HL-60/S4 treated with phorbol 12-myristate 13-acetate at 8.2 ng/mL for 4 days and 3 days (cell line): ENCODE measurements around the gene LRCH4.

Experiments used
- in situ Hi-C: fragments of 300-500 bp; cut with MboI; formaldehyde crosslinking; loops from 2 replicates; pipeline ENCODE4 v1.15.0; 2022; ENCODE audit warnings: low sequenced_read_pairs

The LRCH4 gene

DNA sequence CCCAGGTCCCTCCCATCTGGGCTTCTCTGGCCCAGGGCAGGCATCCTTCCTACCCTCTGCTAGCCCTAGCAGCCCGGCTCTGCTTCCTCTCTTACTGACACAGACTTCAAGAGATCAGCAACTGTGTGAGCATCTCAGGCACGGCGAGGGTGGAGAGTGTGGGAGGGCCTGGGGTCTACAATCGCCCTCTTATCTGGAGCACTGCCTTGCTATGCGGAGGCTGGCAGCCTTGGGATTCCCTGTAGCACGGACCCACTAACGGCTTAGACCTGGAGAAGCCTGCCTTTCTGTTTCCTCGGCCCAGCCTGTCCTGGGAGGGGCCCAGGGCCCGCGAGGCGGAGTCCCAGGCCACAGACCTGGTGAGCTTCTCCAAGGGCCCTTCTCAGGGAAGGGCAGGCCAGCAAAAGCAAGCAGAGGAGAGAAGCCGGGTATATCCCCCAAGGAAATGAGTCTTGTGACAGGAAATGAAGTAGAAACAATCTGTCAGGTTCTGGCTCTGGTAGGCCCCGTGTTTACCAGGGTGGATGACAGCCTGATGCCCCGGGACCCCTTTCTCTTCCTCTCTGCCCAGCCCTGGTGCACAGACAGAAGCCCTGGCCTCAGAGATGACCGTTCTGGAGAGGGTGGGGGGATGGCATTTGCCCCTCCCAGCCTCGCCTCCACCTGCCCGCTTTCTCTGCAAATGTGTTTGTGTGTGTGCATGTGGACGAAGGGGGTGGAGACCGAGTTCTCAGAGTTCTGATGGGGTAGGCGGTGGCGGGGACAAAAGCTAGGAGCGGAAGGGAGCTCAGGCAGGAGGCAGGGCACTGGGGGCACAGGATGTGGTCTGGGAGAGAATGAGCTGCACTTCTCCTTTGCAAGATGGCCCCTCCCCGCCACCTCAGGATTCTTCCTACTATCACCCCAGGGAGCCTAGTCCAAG lies 2.5 kb downstream of the LRCH4 start:
- in situ Hi-C loops: no loop called here

DNA sequence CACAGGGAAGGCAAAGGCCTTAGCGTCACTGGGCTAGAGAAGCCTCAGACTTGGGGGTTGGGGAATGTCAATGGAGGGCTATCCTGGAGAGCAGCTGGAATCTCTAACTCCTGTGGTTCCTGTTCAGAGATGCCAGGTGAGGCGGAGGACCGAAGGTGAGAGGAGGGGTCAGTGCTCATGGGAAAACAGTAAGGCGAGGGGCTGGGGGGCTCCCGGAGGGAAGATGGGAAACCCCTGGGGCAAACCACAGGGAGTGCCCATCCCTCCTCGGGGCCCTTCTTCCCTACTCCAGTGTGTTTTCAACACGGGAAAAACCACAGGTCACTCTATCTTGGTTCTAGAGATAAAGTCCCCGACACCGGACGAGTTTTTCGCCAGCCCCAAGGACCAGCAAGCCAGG lies 3.3 kb downstream of the LRCH4 start:
- in situ Hi-C loops: no loop called here

DNA sequence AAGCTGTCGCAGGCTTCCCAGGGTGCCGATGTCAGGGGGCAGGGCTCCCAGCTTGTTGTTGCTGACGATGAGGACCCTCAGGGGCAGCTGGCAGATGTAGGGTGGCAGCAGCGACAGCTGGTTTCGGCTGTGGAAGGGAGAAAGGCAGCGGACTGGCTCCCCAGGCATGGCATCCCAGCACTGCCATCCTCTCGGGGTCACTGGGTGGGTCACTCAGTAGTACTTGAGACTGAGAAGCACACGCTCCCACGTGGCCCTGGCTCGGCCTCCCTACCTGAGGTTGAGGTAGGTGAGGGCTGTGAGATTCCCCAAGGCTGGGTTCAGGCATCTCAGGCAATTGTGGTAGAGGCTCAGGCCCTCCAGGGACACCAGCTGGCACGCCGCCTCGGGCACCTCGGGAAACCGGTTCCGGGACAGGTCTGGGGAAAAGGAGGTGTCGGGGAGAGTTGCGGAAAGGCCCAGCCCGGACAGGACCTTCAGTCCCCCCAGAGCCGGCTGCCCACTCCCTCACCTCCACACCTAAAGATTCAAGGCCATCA lies 3.8 kb downstream of the LRCH4 start:
- in situ Hi-C loops: no loop called here

DNA sequence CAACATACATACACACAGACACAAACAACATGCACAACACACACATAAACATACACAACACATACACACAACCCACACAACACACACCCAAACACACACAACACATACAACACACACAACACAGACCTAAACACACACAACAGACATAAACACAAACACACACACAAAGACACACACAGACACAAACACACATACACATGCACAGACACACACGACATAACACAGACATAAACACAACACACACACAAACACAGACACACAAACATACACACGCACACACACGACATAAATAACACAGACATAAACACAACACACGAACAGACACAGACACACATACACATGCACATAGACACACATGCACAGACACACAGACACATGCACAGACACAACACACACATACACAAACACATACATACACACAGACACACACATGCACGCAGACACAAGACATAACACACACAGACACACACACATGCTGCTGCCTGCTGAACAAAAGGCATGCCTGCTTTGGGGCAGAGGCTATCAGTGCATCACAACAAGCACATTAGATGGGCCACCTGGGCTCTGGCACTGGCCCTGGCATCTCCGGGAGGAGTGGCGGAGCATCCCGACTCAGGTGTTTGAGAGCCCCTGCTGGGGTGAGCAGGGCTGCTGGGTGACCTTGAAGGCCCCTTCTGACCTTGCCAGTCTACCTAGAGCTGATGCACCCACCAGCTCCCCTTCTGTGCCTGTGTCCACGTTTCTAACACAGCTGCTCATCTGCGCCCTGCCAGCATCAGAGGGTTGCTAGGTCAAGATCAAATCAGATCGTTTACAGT lies 5.3 kb downstream of the LRCH4 start:
- in situ Hi-C loops: no loop called here

DNA sequence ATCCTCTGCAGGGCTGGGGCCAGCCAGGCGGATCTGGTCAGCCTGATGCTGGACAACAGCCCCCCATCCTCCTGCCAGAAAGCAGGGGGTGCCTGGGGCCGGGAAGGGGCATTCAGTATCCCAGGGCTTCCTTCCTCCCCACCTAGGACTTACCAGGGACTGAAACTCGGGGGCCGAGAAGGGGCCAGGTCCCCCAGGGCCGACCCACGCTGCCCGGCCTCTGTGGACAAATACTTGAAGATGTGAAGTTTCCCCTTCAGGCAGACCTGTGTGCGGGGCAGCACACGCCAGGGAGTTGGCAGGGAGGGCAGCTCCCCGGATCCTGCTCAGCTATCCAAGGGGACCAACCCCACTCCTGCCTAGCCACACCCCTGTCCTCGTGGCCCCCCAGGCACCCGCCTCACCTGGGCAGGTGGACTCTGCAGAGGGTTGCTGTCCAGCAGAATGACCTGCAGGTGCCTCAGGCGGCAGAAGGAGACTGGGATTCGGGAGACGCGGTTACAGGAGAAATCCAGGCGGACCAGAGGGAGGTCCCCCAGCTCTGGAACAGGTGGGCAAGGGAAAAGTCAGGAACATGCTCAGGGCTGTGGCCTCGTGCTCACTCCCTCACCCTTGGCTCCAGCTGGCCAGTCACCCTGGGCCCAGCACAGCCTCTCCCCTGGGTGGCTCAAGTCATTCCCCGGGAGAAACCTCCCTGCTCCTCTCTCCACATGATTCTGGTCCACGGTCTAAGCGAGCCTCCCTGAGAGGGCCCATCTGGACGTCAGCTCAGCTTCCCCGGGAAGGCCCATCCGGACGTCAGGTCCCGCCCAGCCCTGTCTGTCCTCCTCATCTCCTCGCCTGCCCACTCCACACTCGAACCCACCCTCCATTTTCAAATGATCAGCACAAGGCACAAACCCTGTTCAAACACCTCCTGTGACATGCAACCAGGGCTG lies 7.4 kb downstream of the LRCH4 start:
- in situ Hi-C loops: no loop called here

DNA sequence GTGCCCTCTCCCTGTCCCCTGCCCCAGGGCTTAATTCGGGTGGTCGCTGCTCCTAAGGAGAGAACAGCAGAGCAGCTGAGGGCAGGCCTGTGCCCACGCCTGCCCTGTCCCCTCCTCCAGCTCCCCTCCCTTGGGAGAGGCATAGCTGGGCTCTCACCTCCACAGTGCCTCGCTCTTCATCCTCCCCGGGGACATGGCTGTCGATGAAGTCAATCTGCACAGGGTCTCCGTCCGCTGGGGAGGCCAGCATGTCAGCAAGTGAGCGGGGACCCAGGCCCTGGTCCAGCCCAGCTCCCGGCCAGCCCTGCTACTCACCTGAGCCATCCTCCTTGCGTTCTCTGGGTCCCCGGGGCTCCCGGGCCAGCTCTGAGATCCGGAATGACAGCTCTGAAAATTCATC lies 8.4 kb downstream of the LRCH4 start:
- in situ Hi-C loops: no loop called here

DNA sequence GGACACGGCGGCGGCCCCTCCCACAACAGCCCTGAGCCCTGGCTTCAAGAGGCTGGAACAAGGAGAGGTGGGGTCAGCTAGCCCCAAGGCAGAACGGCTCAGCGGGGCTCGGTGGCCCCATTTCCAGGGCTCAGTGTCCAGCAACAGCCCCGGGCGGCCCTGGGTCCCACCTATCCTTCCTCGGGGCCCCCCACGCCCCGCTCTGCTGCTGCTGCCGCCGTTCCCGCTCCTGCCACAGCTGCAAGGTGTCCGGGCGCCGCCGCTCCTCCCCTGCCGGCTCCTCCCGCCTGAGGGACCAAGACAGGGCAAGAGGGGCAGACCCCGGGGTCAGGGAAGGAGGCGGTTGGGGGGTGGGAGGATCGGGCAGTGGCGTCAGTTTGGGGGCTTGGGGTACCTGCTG lies 8.8 kb downstream of the LRCH4 start:
- in situ Hi-C loops: no loop called here

DNA sequence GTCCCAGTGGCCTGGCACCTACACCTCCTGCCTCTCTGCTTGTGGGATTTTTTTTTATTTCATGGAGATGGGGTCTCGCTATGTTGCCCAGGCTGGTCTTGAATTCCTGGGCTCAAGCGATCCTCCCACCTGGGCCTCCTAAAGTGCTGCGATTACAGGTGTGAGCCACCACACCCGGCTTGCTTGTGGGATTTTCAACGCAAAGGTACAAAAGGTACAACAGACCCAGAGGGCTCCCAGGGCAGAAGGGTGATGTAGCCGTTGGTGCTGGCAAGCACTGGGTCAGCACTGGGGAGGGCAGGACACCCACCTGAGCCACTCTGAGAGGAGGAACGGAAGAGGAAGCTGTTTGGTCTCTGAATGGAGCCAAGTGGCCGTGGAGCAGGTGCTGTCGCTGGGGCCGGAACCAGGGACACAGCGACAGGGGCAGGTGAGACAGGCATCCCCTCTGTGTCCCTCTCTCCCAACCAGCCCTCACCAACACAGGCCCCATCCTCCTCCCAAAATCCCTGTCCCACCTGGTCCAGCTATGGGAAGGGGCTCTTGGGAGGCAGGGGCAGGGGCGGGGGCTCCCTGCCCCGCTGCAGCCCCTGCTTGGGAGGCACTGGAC lies 9.4 kb downstream of the LRCH4 start:
- in situ Hi-C loops: no loop called here

DNA sequence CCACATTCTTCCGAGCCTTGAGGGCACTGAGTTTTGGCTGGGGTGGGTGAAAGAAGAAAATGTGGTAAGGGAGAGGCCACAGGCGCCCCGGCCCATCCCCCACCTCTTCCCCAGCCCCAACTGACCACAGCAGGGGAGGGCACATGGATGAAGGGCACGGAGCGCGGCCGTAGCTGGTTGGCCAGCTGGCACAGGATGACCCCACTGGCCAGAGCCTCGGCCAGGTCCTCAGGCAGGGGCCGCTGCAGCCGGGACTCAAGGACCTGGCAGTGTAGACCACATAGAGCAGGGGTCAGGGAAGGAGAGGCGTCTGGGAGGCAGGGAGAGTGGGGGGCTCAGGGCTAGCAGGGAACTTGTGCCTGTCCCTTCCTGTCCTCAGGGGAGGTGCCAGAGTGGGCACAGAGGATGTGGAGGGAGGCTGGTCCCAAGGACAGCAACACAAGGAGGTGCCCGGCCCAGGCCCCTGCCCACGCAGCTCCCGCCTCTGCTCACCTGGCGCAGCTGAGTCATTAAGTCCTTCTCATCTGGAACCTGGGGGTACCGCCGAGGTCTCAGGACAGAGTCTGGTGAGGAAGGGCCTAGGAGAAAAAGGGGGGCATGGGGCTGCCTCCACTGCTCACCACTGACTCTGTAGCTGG lies 10.1 kb downstream of the LRCH4 start:
- in situ Hi-C loops: no loop called here

DNA sequence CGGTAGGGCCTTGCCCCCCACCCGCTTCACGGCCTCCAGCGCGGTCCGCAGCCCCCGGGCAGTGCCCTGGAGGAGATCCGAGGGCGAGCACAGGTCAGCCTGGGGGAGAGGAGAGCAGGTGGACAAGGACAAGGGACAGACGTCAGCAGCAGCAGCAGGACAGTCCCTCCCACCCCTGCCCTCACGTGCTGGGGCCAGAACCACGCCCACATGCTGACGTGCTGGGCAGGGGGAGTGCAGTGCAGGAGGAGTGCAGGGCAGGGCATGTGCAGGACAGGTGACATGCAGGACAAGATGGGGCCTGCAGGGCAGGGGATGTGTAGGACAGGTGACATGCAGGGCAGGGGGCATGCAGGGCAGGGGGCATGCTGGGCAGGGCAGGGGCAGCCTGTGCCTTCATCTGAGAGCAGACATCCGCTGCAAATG lies 10.7 kb downstream of the LRCH4 start:
- in situ Hi-C loops: no loop called here

DNA sequence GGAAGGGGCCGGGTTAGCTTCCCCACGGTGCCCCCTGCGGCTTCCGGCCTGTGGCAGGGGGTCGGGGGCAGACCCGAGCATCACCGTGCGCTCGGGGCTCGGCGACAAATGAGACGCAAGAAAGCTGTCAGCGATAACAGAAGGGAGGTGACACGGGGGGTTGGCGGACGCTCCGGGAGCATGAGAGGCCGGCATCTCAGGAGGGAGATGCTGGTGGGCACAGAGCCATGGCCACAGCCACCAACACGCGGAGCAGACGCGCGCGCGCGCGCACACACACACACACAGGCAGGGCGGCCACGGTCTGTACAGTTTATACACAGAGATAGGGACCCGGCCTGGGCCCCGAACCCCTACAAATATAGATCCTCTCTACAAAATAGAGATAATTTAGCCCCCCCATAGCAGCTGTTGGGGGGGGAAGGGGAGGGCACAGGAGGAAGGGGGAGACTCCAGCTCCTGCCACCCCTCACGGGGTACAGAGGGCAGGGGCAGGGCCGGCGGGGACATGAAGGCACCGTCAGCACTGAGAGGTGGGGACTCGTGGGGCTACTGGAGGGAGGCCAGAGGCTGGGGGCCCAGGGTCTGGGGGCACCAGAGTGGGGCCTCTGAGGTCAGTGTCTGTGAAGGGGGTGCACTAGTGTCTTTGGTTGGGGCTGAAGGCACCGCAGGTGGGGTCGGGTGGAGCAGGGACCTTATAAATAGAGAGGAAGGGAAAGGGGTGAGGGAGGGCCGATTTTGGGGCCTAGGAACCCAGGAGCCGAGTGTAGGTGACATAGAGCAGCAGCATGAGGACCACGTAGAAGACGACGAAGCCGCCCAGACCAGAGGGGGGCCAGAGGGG lies 11.3 kb downstream of the LRCH4 start:
- in situ Hi-C loops: no loop called here

DNA sequence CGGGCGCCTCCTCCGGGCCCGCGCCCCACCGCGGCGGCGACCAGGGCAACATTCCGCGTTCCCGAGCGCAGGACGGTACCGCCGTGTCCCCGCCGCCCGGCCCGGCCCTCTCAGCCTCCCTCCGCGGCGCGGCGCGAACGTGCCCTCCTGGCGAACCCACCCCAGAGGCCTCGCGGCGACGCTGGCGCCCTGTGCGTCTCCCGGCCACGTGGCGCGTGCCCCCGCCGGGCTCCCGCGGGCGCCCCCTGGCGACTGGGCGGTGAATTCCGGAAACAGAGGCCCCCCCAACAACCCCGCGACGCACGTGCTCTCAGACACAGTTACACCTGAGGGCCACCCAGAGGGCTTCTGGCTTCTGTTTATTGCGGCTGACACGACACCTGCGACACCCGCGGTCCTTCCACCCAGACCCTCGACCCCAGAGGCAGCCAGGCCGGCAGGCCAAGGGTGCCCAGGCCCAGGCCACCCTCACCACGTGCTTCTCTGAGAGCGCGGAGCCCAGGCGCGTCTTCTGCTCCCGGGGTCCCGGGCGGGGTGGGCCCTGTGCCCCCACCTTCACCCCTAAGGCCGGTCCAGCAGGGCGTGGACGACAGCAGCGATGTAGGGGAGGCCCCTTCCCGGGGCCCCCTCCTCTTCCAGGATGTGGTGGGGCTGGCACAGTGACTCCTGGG lies 12.1 kb downstream of the LRCH4 start, which contains the start of gene SAP25:
Gene SAP25, minus strand, starts transcription at position 210 of the 671 bp plus-strand sequence. Its CDS starts 158 bp downstream, at position 52.
- in situ Hi-C loops: no loop called here

DNA sequence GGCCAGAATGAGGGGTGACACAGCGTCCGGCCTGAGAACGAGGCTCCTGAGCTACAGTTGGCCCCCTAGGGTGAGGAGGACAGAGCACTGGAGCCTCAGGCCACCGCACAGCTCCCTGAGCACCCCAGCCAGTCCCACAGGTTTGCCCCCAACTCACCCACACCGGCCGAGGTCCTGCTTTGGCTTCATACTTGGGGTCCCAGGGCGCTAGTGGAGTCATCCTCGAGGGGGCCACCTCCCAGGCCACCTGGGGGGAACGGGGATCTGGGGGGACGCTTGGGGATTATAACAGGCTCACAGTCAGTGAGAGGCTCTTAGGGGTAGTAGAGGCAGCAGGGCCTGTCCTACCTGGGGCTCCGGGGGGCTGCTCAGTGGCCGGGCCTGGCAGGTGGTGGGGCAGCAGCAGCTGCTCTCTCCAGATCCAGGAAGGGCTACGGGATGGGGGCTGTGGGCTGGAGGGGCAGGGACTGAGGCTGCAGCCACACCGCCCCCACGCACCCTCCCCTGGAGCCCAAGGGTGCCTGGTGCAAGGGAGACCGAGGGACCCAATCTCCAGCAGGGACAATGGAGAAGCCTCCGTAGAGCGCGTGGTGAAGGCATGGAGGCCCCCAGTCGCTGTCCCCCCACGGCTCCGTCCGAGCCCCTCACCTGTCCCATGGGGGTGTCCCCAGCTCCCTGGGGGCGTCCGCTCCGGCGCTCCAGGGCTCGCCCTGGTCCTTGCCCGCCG lies 12.8 kb downstream of the LRCH4 start:
- in situ Hi-C loops: no loop called here

DNA sequence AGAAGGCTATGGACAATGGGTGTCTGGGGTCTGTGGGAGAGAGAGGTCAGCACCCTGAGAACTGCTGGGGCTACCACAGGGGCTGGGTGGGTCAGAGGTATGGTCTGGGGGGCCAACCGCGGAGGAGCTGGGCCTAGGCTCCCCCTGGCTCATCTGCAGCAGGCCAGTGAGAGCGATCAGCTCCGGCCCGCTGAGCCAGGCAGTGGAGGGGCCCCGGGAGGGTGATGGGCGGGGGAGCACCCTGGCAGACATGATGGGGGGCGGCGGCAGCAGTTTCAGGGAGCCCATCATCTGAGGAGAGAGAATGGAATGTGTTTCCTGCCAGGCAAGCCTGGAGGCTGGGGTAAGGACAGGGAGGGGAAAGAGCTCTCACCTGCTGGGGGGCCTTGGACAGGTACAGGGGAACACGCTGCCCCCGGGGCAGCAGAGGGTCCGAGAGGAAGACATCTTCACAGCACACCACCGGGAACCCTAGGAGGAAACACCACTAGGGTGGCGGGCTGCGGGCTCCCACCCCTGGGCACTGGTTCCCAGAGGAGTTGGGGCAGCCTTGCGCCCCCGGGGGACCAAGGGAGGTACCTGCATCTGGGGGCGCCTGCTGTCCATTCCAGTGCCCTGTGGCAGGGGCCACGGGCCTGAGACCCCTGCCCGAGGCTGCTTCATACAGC lies 13.5 kb downstream of the LRCH4 start:
- in situ Hi-C loops: no loop called here

DNA sequence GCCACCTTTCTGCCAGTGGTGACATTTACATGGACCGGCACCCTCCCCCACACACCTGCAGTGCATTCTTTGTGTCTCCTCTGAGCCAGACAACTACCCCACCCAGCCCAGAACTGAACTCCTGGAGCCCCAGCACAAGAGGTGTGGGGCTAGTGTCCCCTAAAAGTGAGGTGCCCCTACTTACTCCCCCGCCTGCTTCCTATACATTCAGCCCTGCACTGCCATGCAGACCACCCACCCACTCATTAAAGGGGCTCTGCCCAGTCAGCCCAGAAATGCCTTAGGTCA lies 14.2 kb downstream of the LRCH4 start:
- in situ Hi-C loops: no loop called here

DNA sequence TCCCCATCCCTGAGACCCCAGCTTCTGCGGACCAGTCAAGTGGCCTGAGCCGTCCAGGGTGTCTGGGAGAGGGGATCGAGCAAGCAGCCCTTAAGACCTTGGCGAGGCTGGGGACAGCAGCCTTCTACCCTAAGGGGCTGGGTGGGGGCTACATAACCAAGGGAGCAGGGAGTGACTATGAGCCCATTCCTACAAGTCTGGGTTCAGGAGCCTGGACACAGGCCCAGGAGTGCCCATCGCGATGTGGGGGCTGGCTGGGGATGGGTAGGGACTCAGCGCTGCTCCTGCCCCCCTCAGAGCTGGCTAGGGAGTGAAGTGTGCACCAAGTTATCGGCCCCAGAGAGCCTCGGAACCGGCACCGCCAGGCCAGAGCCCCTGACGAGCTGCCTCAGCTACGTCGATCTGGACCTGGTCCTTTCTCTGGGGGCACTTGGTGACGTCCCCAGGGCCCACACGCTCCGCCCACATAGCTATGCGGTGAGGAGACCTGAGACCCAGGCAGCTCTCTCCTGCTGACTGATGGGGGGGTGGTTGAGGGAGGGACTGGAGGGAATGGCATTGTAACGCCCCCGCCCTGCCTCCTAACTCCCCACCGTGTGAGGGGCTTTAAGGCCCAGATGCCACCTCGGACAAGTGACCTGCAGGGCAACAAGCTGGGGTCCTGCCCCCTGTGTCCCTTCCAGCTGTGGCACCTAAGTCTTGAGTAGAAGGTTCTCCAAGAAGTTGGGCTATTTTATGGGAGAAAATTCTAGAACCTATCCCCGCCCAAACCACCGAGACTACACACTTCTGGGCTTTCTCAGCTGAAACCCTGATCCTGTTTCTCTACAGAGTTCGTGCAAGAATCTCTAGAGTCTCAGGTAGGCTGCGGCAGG lies 14.7 kb downstream of the LRCH4 start:
- in situ Hi-C loops: no loop called here
